Stimulated activated CD4-positive, alpha-beta T cell treated with anti-CD3 and anti-CD28 coated beads, Interleukin-12 subunit alpha, Interleukin-12 subunit beta, amount 100 ng/mL, for 24 hours (primary cell): ENCODE measurements around the gene TEX44.
A peak's percentile ranks its signal among the peaks of the same experiment; 100 is the strongest.

Experiments used
- DNase-seq, 2 experiments: peaks; one replicate each; pipeline ENCODE4 v3.0.0-alpha.2; 2020; ENCODE audit warnings: low read depth in 2 of 2

TEX44 gene

GRCh38 chr2:231633241-231633976 is 40.7 kb downstream of the TEX44 start:
- no peak for DNase-seq

- no peak for DNase-seq
Measured at GRCh38 chr2:231634412-231634811, 41.7 kb downstream of the TEX44 start.

GRCh38 chr2:231634951-231635875 is 42.5 kb downstream of the TEX44 start:
- no peak for DNase-seq

GRCh38 chr2:231640241-231640640 is 47.6 kb downstream of the TEX44 start:
- DNase-seq, result no peak

- DNase-seq, result no peak
Measured at GRCh38 chr2:231640641-231641111, 48.0 kb downstream of the TEX44 start.

GRCh38 chr2:231642631-231643494 is 50.2 kb downstream of the TEX44 start:
- DNase-seq, result peak; percentile 50 to 71

GRCh38 chr2:231643495-231643888 is 50.8 kb downstream of the TEX44 start:
- DNase-seq, result no peak
